Measurements from ENCODE around the gene HSD3B7.

GRCh38 chr16:30983898-30984610 is 953 bp upstream of the HSD3B7 start:
- TF ChIP-seq CTCF (IDR thresholded peaks at IDR 0.05) (no peak), POLR2A (IDR thresholded peaks at IDR 0.05) (no peak), EP300 (IDR thresholded peaks at IDR 0.05) (no peak)
